Right lobe of liver (tissue), 6 donors: ENCODE measurements around the gene TTLL5. TPM values are rescaled to one million over a fixed set of nuclear protein-coding genes. Genes with fewer than 3 reads are reported as not detected.

Source experiments
- ATAC-seq, 4 donors: fragments of 200-7000 bp; cut with Tn5 transposase; one replicate each; pipeline ENCODE4 v1.9.1; 2020; ENCODE audit warnings: mild to moderate bottlenecking in 4 of 4, moderate library complexity in 4 of 4
- DNase-seq, 3 donors: peaks; one replicate each; pipeline ENCODE4 v3.0.0-alpha.2; 2020
- H3K27ac ChIP-seq, 3 donors: fragments of 200-600 bp; one replicate each; pipeline ENCODE4 v1.8.0; 2022
- H3K27me3 ChIP-seq, 2 donors: fragments of 200-600 bp; one replicate each; pipeline ENCODE4 v1.8.0; 2022
- H3K36me3 ChIP-seq, 4 donors: fragments of 200-600 bp; sonication (generic) in 1 of 4; one replicate each; pipeline versions ENCODE4 v1.5.1 to v1.8.0; 2017 to 2022; ENCODE audit warnings: control low read depth in 1 of 4
- H3K4me1 ChIP-seq, 4 donors: fragments of 200-600 bp; sonication (generic) in 1 of 4; one replicate each; pipeline versions ENCODE4 v1.5.1 to v1.8.0; 2017 to 2022; ENCODE audit warnings: control low read depth in 1 of 4
- H3K4me3 ChIP-seq, 3 donors: fragments of 200-600 bp; one replicate each; pipeline ENCODE4 v1.8.0; 2022
- H3K9me3 ChIP-seq, 4 donors: fragments of 200-600 bp; sonication (generic) in 1 of 4; one replicate each; pipeline versions ENCODE4 v1.5.1 to v1.8.0; 2017 to 2022; ENCODE audit warnings: control low read depth in 1 of 4
- POLR2A ChIP-seq: fragments of 450-650 bp; IDR thresholded peaks from one replicate; pipeline ENCODE4 v1.6.1; 2017; ENCODE audit warnings: antibody characterized with exemption, mild to moderate bottlenecking
- WGBS: methylation state at CpG from one replicate; pipeline ENCODE4 v1.1.6; 2018; ENCODE audit warnings: low coverage, low lambda C conversion rate; ENCODE audit not compliant: insufficient coverage; ENCODE audit errors: missing lambda C conversion rate; 5-methylcytosine and 5-hydroxymethylcytosine counted together
- intact Hi-C, 2 donors: fragments of 100-400 bp; cut with DNase I; formaldehyde crosslinking; loops; one replicate each; pipeline versions ENCODE4 v1.11.2 to v1.14.1; 2022
- total RNA-seq, 6 experiments: library from RNA; depleted of rRNA in 2 of 6; stranded (reverse); fragments of >200 nt in 2 of 6; fragmentation: NEBNext Ultra II Directional in 3 of 6; extraction: Animal tissue kit (Norgen Biotek cat#: 25700) in 3 of 6; gene quantifications; one replicate each; pipeline versions ENCODE4 v1.1.0 to v1.2.4, GENCODE V29; 2016 to 2023
- TF ChIP-seq, protein P1 (sequence below), 4 donors: fragments of 200-600 bp in 3 of 4; fragments of 450-650 bp in 1 of 4; IDR thresholded peaks; one replicate each; pipeline versions ENCODE4 v1.5.1 to v1.8.0; 2016 to 2022; ENCODE audit warnings: antibody characterized with exemption in 4 of 4, mild to moderate bottlenecking in 2 of 4
- donor health status: DM: no; HTN: yes; CAD: no.
- donor health status: DM: no; HTN: no; CAD: no.
- donor health status: DM: no; HTN: no; CAD: no.
- donor health status: DM: no; HTN: yes; CAD: no.
- donor health status: DM: no; HTN: yes; CAD: no.

The TTLL5 gene
- total RNA-seq, 6 experiments from 2014 or later, result 7.4 to 13.8 (median 11.9) TPM

GRCh38 chr14:75905147-75905904, 244.3 kb downstream of the TTLL5 start:
- H3K4me3 ChIP-seq, result no peak overlapping the region
- no peaks in the 10 kb centered on the region for H3K27me3 ChIP-seq
- peaks cover 0 to 3% (median 0%) of the 10 kb centered on the region in 4 donors for H3K4me1 ChIP-seq
- TF ChIP-seq, protein P1, sequence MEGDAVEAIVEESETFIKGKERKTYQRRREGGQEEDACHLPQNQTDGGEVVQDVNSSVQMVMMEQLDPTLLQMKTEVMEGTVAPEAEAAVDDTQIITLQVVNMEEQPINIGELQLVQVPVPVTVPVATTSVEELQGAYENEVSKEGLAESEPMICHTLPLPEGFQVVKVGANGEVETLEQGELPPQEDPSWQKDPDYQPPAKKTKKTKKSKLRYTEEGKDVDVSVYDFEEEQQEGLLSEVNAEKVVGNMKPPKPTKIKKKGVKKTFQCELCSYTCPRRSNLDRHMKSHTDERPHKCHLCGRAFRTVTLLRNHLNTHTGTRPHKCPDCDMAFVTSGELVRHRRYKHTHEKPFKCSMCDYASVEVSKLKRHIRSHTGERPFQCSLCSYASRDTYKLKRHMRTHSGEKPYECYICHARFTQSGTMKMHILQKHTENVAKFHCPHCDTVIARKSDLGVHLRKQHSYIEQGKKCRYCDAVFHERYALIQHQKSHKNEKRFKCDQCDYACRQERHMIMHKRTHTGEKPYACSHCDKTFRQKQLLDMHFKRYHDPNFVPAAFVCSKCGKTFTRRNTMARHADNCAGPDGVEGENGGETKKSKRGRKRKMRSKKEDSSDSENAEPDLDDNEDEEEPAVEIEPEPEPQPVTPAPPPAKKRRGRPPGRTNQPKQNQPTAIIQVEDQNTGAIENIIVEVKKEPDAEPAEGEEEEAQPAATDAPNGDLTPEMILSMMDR (IDR thresholded peaks at IDR 0.05), result no peak
- TF ChIP-seq POLR2A, result no peak
- H3K27ac ChIP-seq, result no peak overlapping the region
- DNase-seq, result peak in 2 of 3 donors; percentile 40 to 58
- 43% methylated on average over 7 of the region's 7 CpGs for WGBS
- no peaks in the 10 kb centered on the region for H3K36me3 ChIP-seq
- no peaks in the 10 kb centered on the region for H3K9me3 ChIP-seq
- peak; percentile 38 to 65 (median 49) for ATAC-seq
- intact Hi-C loops, result loop anchor here (5.0 to 10.0 kb wide), 2 partner anchors 72 to 79 kb away; partner anchors contain the start of genes IFT43 (in 1 of the 2) and TGFB3 (in 1 of the 2)

- TF ChIP-seq, protein P1 (IDR thresholded peaks at IDR 0.05), result no peak
- no peak for TF ChIP-seq POLR2A
- intact Hi-C loops, result loop anchor here (5.0 to 10.0 kb wide), 2 partner anchors 71 to 79 kb away; partner anchors contain the start of genes IFT43 (in 1 of the 2) and TGFB3 (in 1 of the 2)
- DNase-seq, result no peak
Measured at GRCh38 chr14:75906228-75906627, 245.2 kb downstream of the TTLL5 start.

GRCh38 chr14:75906680-75907280, 245.7 kb downstream of the TTLL5 start:
- Histone ChIP-seq H3K4me1 (peaks cover 0 to 3% (median 0%) of the 10 kb centered on the region in 4 donors), H3K9me3 (no peaks in the 10 kb centered on the region), H3K4me3 (no peak overlapping the region), H3K27me3 (no peaks in the 10 kb centered on the region), H3K36me3 (no peaks in the 10 kb centered on the region), H3K27ac (no peak overlapping the region)
- DNase-seq (peak in 2 of 3 donors; percentile 52 to 63), ATAC-seq (peak; percentile 70 to 82 (median 78))
- TF ChIP-seq POLR2A, result no peak
- TF ChIP-seq, protein P1 (IDR thresholded peaks at IDR 0.05), result peak; percentile 91 to 96 (median 94)
- 45% methylated on average over 4 of the region's 4 CpGs for WGBS
- intact Hi-C loops, result loop anchor here (5.0 to 10.0 kb wide), 2 partner anchors 71 to 78 kb away; partner anchors contain the start of genes IFT43 (in 1 of the 2) and TGFB3 (in 1 of the 2)

More at GRCh38 chr14:75906228-75906627, 245.2 kb downstream of the TTLL5 start:
- Histone ChIP-seq H3K4me1 (peaks cover 0 to 3% (median 0%) of the 10 kb centered on the region in 4 donors), H3K27me3 (no peaks in the 10 kb centered on the region), H3K9me3 (no peaks in the 10 kb centered on the region), H3K36me3 (no peaks in the 10 kb centered on the region), H3K4me3 (no peak overlapping the region), H3K27ac (no peak overlapping the region)
- no peak for ATAC-seq
- WGBS, result 49% methylated on average over 5 of the region's 5 CpGs

- H3K9me3 ChIP-seq, result no peaks in the 10 kb centered on the region
- WGBS, result 89% methylated on average over 3 of the region's 4 CpGs
- TF ChIP-seq POLR2A, result no peak
- TF ChIP-seq, protein P1 (IDR thresholded peaks at IDR 0.05), result no peak
- no peak overlapping the region for H3K4me3 ChIP-seq
- DNase-seq (no peak), ATAC-seq (no peak)
- no peak overlapping the region for H3K27ac ChIP-seq
- intact Hi-C loops, result loop anchor here (5.0 to 10.0 kb wide), 2 partner anchors 69 to 77 kb away; partner anchors contain the start of genes IFT43 (in 1 of the 2) and TGFB3 (in 1 of the 2)
- no peaks in the 10 kb centered on the region for H3K27me3 ChIP-seq
- H3K36me3 ChIP-seq, result no peaks in the 10 kb centered on the region
- peaks cover 0 to 3% (median 0%) of the 10 kb centered on the region in 4 donors for H3K4me1 ChIP-seq
Measured at GRCh38 chr14:75907756-75908359, 246.8 kb downstream of the TTLL5 start.
